Measurements from ENCODE around the gene ARMC7.

Gene ARMC7

DNA sequence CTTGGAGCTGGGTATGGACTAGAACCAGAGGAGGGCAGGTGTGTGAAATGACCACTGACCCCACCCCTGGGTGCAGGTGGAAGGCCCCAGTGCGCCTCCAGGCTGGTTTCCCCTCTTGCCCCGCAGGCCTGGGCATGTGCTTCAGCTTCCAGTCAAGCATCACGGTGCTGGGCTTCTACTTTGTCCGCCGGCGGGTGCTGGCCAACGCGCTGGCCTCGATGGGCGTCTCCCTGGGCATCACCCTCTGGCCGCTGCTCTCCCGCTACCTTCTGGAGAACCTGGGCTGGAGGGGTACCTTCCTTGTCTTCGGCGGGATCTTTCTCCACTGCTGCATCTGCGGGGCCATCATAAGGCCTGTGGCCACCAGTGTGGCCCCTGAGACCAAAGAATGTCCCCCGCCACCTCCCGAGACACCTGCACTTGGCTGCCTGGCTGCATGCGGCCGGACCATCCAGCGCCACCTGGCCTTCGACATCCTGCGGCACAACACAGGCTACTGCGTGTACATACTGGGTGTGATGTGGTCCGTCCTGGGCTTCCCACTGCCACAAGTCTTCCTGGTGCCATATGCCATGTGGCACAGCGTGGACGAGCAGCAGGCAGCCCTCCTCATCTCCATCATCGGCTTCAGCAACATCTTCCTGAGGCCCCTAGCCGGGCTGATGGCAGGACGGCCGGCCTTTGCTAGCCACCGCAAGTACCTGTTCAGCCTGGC is 9.7 kb upstream of the ARMC7 start:
- TF ChIP-seq, protein P1, sequence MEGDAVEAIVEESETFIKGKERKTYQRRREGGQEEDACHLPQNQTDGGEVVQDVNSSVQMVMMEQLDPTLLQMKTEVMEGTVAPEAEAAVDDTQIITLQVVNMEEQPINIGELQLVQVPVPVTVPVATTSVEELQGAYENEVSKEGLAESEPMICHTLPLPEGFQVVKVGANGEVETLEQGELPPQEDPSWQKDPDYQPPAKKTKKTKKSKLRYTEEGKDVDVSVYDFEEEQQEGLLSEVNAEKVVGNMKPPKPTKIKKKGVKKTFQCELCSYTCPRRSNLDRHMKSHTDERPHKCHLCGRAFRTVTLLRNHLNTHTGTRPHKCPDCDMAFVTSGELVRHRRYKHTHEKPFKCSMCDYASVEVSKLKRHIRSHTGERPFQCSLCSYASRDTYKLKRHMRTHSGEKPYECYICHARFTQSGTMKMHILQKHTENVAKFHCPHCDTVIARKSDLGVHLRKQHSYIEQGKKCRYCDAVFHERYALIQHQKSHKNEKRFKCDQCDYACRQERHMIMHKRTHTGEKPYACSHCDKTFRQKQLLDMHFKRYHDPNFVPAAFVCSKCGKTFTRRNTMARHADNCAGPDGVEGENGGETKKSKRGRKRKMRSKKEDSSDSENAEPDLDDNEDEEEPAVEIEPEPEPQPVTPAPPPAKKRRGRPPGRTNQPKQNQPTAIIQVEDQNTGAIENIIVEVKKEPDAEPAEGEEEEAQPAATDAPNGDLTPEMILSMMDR (IDR thresholded peaks at IDR 0.05; ENCODE audit: insufficient read depth, low read length, missing control alignments) = no peak
- no peak overlapping the region for H3K4me3 ChIP-seq (ENCODE audit: low read depth, low read length)
- POLR2A ChIA-PET = no interaction called here
- CTCF ChIA-PET = interaction anchor here (1.0 to 3.0 kb wide), 2 partner anchors 11 to 14 kb away, joined by 3 to 14 read pairs; no protein-coding TSS in a partner anchor
- DNase-seq (ENCODE audit: low read depth, low spot score) = no peak

DNA sequence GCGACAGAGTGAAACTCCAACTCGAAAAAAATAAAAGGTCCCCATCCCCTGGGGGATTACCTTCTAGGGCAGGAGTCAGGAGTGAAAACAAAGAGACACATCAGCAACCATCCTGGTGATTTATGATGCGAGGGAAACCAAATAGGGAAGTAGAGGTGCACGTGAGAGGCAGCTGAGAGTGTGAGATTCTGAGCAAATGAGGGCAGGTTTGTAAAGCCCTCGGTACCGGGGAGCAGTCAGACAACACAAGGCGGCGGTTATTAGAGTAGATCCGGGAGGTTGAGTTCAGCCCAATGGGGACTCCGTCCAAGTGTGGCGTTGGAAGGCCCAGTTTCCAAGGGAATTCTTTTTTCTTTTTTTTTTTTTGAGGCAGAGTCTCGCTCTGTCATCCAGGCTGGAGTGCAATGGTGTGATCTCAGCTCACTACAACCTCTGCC is 7.4 kb upstream of the ARMC7 start:
- no peak overlapping the region for H3K4me3 ChIP-seq (ENCODE audit: low read depth, low read length)
- ChIA-PET CTCF (interaction anchor here (1.4 to 5.9 kb wide), 3 partner anchors 9 to 42 kb away, joined by 6 to 53 read pairs (median 8); no protein-coding TSS in a partner anchor), POLR2A (no interaction called here)
- TF ChIP-seq, protein P1 (IDR thresholded peaks at IDR 0.05; ENCODE audit: insufficient read depth, low read length, missing control alignments) = no peak
- no peak for DNase-seq (ENCODE audit: low read depth, low spot score)

DNA sequence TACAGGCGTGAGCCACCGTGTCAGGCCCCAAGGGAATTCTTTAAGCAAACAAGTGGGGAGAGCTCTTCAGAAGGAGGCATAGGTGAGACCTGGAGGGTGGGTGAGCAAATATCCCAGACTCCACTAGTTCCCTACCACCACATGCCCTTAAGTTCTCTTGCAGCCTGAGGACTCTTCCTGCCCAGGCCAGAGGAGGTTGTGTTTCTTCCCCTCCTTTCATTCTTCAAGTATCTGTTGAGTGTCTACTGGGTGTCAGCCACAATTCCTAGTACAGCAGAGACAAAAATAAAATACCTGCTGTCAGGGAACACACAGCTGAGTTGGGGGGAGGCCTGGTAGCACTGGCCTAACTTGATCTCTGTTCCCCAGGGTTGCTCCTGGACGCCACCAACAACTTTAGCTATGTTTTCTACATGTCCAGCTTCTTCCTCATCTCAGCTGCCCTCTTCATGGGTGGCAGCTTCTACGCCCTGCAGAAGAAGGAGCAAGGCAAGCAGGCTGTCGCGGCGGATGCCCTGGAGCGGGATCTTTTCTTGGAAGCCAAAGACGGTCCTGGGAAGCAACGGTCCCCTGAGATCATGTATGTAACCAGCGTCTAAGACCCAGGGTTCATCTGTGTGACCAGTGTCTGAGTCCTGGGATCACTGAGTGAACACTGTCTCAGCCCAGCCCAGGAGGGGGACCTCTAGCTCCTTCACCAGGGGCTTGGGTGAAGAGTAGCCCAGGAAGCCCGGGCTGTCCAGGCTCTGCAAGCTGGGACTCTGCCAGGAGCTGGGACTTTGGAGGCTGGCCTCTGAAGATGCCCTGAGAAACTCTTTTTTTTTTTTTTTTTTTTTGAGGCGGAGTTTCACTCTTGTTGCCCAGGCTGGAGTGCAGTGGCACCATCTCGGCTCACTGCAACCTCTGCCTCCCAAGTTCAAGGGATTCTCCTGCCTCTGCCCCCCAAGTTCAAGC is 5.9 kb upstream of the ARMC7 start:
- DNase-seq (ENCODE audit: low read depth, low spot score) = no peak
- CTCF ChIA-PET = interaction anchor here (0.9 to 5.9 kb wide), 11 partner anchors 9 to 116 kb away, joined by 3 to 95 read pairs (median 12); partner anchors contain the start of genes MRPL58 and NT5C
- no peak overlapping the region for H3K4me3 ChIP-seq (ENCODE audit: low read depth, low read length)
- POLR2A ChIA-PET = interaction anchor here (0.9 to 1.1 kb wide), 2 partner anchors 7 to 16 kb away, joined by 3 read pairs; partner anchors contain the start of gene SLC16A5
- TF ChIP-seq, protein P1 (IDR thresholded peaks at IDR 0.05; ENCODE audit: insufficient read depth, low read length, missing control alignments) = no peak

DNA sequence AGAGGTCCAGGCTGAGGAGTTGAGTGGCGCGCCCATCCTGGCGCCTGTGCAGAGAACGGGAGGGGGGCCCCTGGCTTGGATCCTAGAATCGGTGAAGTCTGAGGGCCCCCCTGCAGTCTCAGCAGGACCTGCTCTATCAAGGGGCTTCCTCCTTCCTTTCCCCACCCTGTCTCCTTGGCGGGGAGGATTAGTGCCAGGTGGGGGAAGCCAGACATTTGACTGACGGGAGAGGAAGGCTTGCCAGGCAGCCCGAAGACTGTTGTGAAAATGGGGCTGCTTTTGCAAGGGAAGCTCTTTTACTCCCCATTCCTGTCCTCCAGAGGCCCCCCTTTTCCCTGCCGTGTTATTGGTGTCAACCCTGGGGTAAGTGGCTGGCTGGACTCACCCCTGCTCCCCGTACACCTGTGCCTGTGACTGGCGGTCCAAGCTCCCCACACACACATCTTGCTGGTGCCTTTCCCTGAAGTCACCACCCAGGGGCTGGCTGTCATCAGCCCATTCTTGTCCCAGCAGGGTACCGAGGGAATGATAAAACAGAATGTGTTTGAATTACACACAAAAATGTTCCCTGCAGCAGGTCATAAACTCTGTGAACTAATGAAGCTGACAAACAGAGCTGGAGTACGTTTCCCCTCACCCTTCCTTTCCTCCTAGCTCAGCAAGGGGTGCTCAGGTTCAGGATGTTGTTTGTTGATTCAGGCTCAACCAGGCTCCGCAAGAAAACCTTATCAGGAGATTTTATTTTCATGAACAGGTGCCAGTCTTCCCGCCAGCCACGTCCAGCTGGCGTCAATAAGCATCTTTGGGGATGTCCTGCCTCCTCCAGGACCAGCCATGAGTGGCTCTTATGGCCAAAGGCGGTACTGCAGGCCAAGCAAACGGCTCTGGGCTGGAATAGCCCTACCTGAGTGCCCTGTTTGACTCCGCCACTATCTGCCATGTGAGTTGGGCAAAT is 4.4 kb upstream of the ARMC7 start:
- ChIA-PET POLR2A (interaction anchor here (0.9 to 1.1 kb wide), 2 partner anchors 9 to 18 kb away, joined by 3 read pairs; partner anchors contain the start of gene SLC16A5), CTCF (interaction anchor here (0.7 to 5.9 kb wide), 27 partner anchors 10 to 350 kb away, joined by 3 to 95 read pairs (median 5); partner anchors contain the start of genes MRPL58, NUP85, SLC16A5 and TMEM94)
- no peak overlapping the region for H3K4me3 ChIP-seq (ENCODE audit: low read depth, low read length)
- DNase-seq (ENCODE audit: low read depth, low spot score) = no peak
- TF ChIP-seq, protein P1 (IDR thresholded peaks at IDR 0.05; ENCODE audit: insufficient read depth, low read length, missing control alignments) = peak; percentile 81

DNA sequence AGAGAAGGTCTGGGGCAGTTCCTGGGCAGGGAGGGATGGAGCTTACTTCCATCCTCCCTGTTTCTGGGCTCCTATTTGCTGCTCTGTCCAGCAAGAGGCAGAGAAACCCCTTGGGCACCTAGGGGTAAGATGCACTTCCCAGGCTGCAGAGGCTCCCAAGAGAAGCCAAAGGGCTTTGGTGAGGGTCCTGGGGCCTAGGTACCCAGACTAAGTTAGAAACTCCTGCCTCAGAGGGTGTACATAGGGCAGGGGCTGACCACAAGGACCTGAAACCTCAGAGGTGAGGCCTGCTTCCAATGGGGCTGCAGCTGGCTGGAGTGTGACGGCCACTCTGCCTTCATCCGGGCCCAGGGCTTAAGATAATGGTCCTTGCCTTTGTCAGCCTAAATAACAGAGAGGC is 1.6 kb upstream of the ARMC7 start:
- POLR2A ChIA-PET = no interaction called here
- CTCF ChIA-PET = interaction anchor here (5.4 to 5.9 kb wide), 2 partner anchors 13 to 48 kb away, joined by 43 to 53 read pairs; no protein-coding TSS in a partner anchor
- TF ChIP-seq, protein P1 (IDR thresholded peaks at IDR 0.05; ENCODE audit: insufficient read depth, low read length, missing control alignments) = no peak
- no peak for DNase-seq (ENCODE audit: low read depth, low spot score)
- no peak overlapping the region for H3K4me3 ChIP-seq (ENCODE audit: low read depth, low read length)

Data from AG04449 (cell line).